Right lobe of liver (tissue), 4 donors: Measurements from ENCODE around the gene RHPN2.

Source experiments
- POLR2A ChIP-seq: fragments of 450-650 bp; IDR thresholded peaks from one replicate; pipeline ENCODE4 v1.6.1; 2017; ENCODE audit warnings: antibody characterized with exemption, mild to moderate bottlenecking
- TF ChIP-seq, protein P1 (sequence below), 4 donors: fragments of 200-600 bp in 3 of 4; fragments of 450-650 bp in 1 of 4; IDR thresholded peaks; one replicate each; pipeline versions ENCODE4 v1.5.1 to v1.8.0; 2016 to 2022; ENCODE audit warnings: antibody characterized with exemption in 4 of 4, mild to moderate bottlenecking in 2 of 4
- donor health status: DM: no; HTN: no; CAD: no.
- donor health status: DM: no; HTN: no; CAD: no.
- donor health status: DM: no; HTN: yes; CAD: no.

GRCh38 chr19:33054623-33055022 lies 10.1 kb downstream of the RHPN2 start:
- TF ChIP-seq, protein P1, sequence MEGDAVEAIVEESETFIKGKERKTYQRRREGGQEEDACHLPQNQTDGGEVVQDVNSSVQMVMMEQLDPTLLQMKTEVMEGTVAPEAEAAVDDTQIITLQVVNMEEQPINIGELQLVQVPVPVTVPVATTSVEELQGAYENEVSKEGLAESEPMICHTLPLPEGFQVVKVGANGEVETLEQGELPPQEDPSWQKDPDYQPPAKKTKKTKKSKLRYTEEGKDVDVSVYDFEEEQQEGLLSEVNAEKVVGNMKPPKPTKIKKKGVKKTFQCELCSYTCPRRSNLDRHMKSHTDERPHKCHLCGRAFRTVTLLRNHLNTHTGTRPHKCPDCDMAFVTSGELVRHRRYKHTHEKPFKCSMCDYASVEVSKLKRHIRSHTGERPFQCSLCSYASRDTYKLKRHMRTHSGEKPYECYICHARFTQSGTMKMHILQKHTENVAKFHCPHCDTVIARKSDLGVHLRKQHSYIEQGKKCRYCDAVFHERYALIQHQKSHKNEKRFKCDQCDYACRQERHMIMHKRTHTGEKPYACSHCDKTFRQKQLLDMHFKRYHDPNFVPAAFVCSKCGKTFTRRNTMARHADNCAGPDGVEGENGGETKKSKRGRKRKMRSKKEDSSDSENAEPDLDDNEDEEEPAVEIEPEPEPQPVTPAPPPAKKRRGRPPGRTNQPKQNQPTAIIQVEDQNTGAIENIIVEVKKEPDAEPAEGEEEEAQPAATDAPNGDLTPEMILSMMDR (IDR thresholded peaks at IDR 0.05): no peak
- TF ChIP-seq POLR2A: no peak
